K562 (cell line): ENCODE data around the gene WFIKKN2. TPM values are rescaled to one million over a fixed set of nuclear protein-coding genes. Genes with fewer than 3 reads are reported as not detected.

ENCODE experiments used
- ATAC-seq: fragments of 200-7000 bp; cut with Tn5 transposase; 3 replicates; pipeline ENCODE4 v1.9.1; 2020; ENCODE audit warnings: moderate library complexity
- BruUV-seq: library from RNA; stranded (reverse); fragments of 400-500 nt; replicated peaks from 2 replicates; lab custom pipeline; 2021; lab: Mats Ljungman, UMichigan
- CTCF ChIA-PET: fragments of 300-600 bp; formaldehyde crosslinking; extraction: SDS; loops from one replicate; lab custom pipeline; 2021; ENCODE audit warnings: low intra/inter-chr PET ratio; lab: Yijun Ruan, JAX
- POLR2A ChIA-PET: fragments of 300-600, 350-650 bp; sonication (Branson Sonifier 250); formaldehyde crosslinking; extraction: SDS; loops from one replicate; lab custom pipeline; 2021; ENCODE audit warnings: antibody characterized with exemption, inconsistent platforms; lab: Yijun Ruan, JAX
- DNase-seq, 4 experiments: peaks; one replicate each; pipeline versions ENCODE4 v3.0.0 to v3.0.0-alpha.2; 2011 to 2018; ENCODE audit warnings: low spot score in 3 of 4, mixed read lengths in 3 of 4; ENCODE audit errors: extremely low read depth in 1 of 4
- FAIRE-seq: peaks from 2 replicates; lab custom pipeline; 2011; peaks lifted over from hg19 to GRCh38; lab: Jason Lieb, UNC
- H2AFZ ChIP-seq: 2 replicates; pipeline ENCODE4 v1.6.0; 2011; ENCODE audit warnings: low read depth, low read length, control low read depth, inconsistent platforms
- H3K27ac ChIP-seq: fragments of 200-600 bp; 3 replicates; pipeline ENCODE4 v1.8.0; 2011; ENCODE audit warnings: low read depth, mild to moderate bottlenecking, control low read depth, inconsistent platforms, low read length, moderate library complexity, mixed read lengths; ENCODE audit errors: extremely low read depth
- H3K27me3 ChIP-seq, 2 experiments: fragments of 300-600 bp in 1 of 2; 2 replicates in 1 of 2; 3 replicates in 1 of 2; pipeline versions ENCODE4 v1.6.0 to v1.8.0; 2011; ENCODE audit warnings: inconsistent platforms in 2 of 2, low read length in 2 of 2, mild to moderate bottlenecking in 1 of 2, mixed read lengths in 1 of 2, moderate library complexity in 1 of 2; ENCODE audit not compliant: control insufficient read depth in 2 of 2, insufficient read depth in 2 of 2
- H3K36me3 ChIP-seq: fragments of 300-600 bp; 3 replicates; pipeline ENCODE4 v1.8.0; 2011; ENCODE audit warnings: mild to moderate bottlenecking, low read length, inconsistent platforms; ENCODE audit not compliant: control insufficient read depth, insufficient read depth
- H3K4me1 ChIP-seq, 2 experiments: fragments of 200-600 bp in 1 of 2; replicated peaks in 1 of 2; 2 replicates in 1 of 2; 3 replicates in 1 of 2; pipeline versions ENCODE4 v1.5.1 to v1.8.0; 2011; ENCODE audit warnings: inconsistent platforms in 2 of 2, low read length in 2 of 2, mild to moderate bottlenecking in 1 of 2, mixed read lengths in 1 of 2, moderate library complexity in 1 of 2; ENCODE audit not compliant: control insufficient read depth in 2 of 2, insufficient read depth in 2 of 2
- H3K4me2 ChIP-seq: 2 replicates; pipeline ENCODE4 v1.6.1; 2011; ENCODE audit warnings: low read length, control low read depth, inconsistent platforms, mixed read lengths; ENCODE audit not compliant: insufficient read depth
- H3K4me3 ChIP-seq: fragments of 200-600 bp; sonication (generic), shearing (Covaris generic); 2 replicates; pipeline ENCODE4 v1.5.1; 2016; ENCODE audit warnings: control low read depth, inconsistent platforms
- H3K79me2 ChIP-seq: fragments of 200-600 bp; 3 replicates; pipeline ENCODE4 v1.8.0; 2011; ENCODE audit warnings: low read length, inconsistent platforms; ENCODE audit not compliant: control insufficient read depth, insufficient read depth
- H3K9ac ChIP-seq, 2 experiments: 2 replicates each; pipeline versions ENCODE4 v1.6.0 to v1.6.1; 2011; ENCODE audit warnings: low read depth in 2 of 2, low read length in 2 of 2, control low read depth in 1 of 2, inconsistent platforms in 1 of 2, mild to moderate bottlenecking in 1 of 2, mixed read lengths in 1 of 2; ENCODE audit not compliant: insufficient read depth in 1 of 2
- H3K9me1 ChIP-seq: one replicate; pipeline ENCODE4 v1.6.0; 2011; ENCODE audit warnings: inconsistent platforms, mild to moderate bottlenecking, low read length, moderate library complexity; ENCODE audit not compliant: control insufficient read depth, insufficient read depth
- H3K9me3 ChIP-seq: replicated peaks from 2 replicates; pipeline ENCODE4 v1.5.1; 2011; ENCODE audit warnings: low read depth, low read length, inconsistent platforms; ENCODE audit not compliant: control insufficient read depth, insufficient read depth
- H4K20me1 ChIP-seq: replicated peaks from 2 replicates; pipeline ENCODE4 v1.6.1; 2011; ENCODE audit warnings: low read length, inconsistent platforms, mixed read lengths; ENCODE audit not compliant: control insufficient read depth, insufficient read depth
- FUS ChIP-seq: fragments of 200-400 bp; formaldehyde crosslinking; optimal IDR thresholded peaks from 2 replicates; pipeline ENCODE3; 2017; ENCODE audit warnings: low read depth, low read length
- HIVEP1 ChIP-seq: fragments of 250-450 bp; sonication (Bioruptor Pico); IDR thresholded peaks from 2 replicates; pipeline ENCODE4 v1.4.0; 2020; ENCODE audit warnings: mild to moderate bottlenecking
- HMGN3 ChIP-seq: IDR thresholded peaks from 2 replicates; pipeline ENCODE4 v1.6.1; 2011; ENCODE audit warnings: borderline replicate concordance, low read depth, mild to moderate bottlenecking, mixed read lengths, low read length; ENCODE audit not compliant: insufficient read length; ENCODE audit errors: extremely low read depth
- ILF3 ChIP-seq: fragments of 450-650 bp; IDR thresholded peaks from 2 replicates; pipeline ENCODE4 v1.6.1; 2018; ENCODE audit warnings: antibody characterized with exemption, mild to moderate bottlenecking, moderate library complexity, borderline replicate concordance
- JUN ChIP-seq, 2 experiments: sonication (generic) in 1 of 2; formaldehyde crosslinking in 1 of 2; IDR thresholded peaks; 2 replicates each; pipeline versions ENCODE4 v1.6.1 to v1.8.0; 2012 to 2022; ENCODE audit warnings: borderline replicate concordance in 2 of 2, mild to moderate bottlenecking in 2 of 2, improper control_type of control experiment in 1 of 2, low read depth in 1 of 2, low read length in 1 of 2, missing genetic modification reagents in 1 of 2
- MTA1 ChIP-seq: fragments of 450-650 bp; IDR thresholded peaks from 2 replicates; pipeline ENCODE4 v1.6.1; 2017; ENCODE audit warnings: borderline replicate concordance
- SRSF1 ChIP-seq: fragments of 200-400 bp; formaldehyde crosslinking; IDR thresholded peaks from 2 replicates; pipeline ENCODE4 v1.6.1; 2017; ENCODE audit warnings: mild to moderate bottlenecking, low read depth, low read length, moderate library complexity
- SUPT5H ChIP-seq: fragments of 450-650 bp; IDR thresholded peaks from 2 replicates; pipeline ENCODE4 v1.6.1; 2016
- TAF9B ChIP-seq: fragments of 450-650 bp; IDR thresholded peaks from 2 replicates; pipeline ENCODE4 v1.6.1; 2018; ENCODE audit warnings: mild to moderate bottlenecking; ENCODE audit not compliant: partially characterized antibody
- ZFP30 ChIP-seq: fragments of 250-450 bp; sonication (Bioruptor Pico); IDR thresholded peaks from 2 replicates; pipeline ENCODE4 v1.8.0; 2022; ENCODE audit warnings: moderate library complexity, mild to moderate bottlenecking, inconsistent platforms, borderline replicate concordance
- ZNF444 ChIP-seq: fragments of 250-450 bp; sonication (Bioruptor Pico); IDR thresholded peaks from 2 replicates; pipeline ENCODE4 v1.4.0; 2020; ENCODE audit warnings: mild to moderate bottlenecking, moderate library complexity
- WGBS: fragments of 100-300 bp; shearing (Covaris generic); methylation state at CpG from one replicate; pipeline ENCODE4 v1.1.6; 2016; ENCODE audit warnings: low coverage, mixed read lengths; ENCODE audit not compliant: insufficient coverage; ENCODE audit errors: missing lambda C conversion rate; 5-methylcytosine and 5-hydroxymethylcytosine counted together
- in situ Hi-C: fragments of 300-500 bp; cut with MboI; formaldehyde crosslinking; loops from 4 replicates; pipeline ENCODE4 v1.15.0; 2018; ENCODE audit warnings: inconsistent platforms, mixed read lengths
- intact Hi-C: fragments of 100-400 bp; cut with micrococcal nuclease; formaldehyde crosslinking; loops from 2 replicates; pipeline ENCODE4 v1.14.2; 2022
- polyA plus RNA-seq, 8 experiments: library from polyadenylated mRNA; depleted of rRNA in 4 of 8; stranded (reverse) in 5 of 8; unstranded in 3 of 8; fragments of >200 nt; fragmentation: Nextera tagmentation in 2 of 8; fragmentation: Illumina TruSeq in 1 of 8; extraction: Ambion mirVana in 2 of 8; extraction: Trizol in 1 of 8; gene quantifications; 2 replicates each; pipeline versions ENCODE4 v1.2.1 to v1.2.3, GENCODE V29; 2011 to 2014; ENCODE audit warnings: inconsistent platforms in 1 of 8, missing spikeins in 1 of 8
- total RNA-seq, 7 experiments: library from RNA; depleted of rRNA in 6 of 7; stranded (reverse); fragments of >200 nt in 6 of 7; fragmentation: Illumina TruSeq in 2 of 7; extraction: Trizol in 2 of 7; gene quantifications; 2 replicates each; pipeline versions ENCODE4 v1.2.1 to v1.2.3, GENCODE V29; 2011 to 2021; ENCODE audit warnings: low replicate concordance in 1 of 7
- TF ChIP-seq, protein P1 (sequence below): sonication (generic); formaldehyde crosslinking; IDR thresholded peaks from 2 replicates; pipeline ENCODE4 v1.8.0; 2022; ENCODE audit warnings: mild to moderate bottlenecking, missing genetic modification reagents
- TF ChIP-seq, protein P2 (sequence below): sonication (generic); formaldehyde crosslinking; IDR thresholded peaks from 2 replicates; pipeline ENCODE4 v1.4.0; 2020; ENCODE audit warnings: mild to moderate bottlenecking, missing genetic modification reagents
- TF ChIP-seq, protein P3 (sequence below), 3 experiments: fragments of 200-800 bp in 1 of 3; fragments of 250-450 bp in 1 of 3; fragments of 450-650 bp in 1 of 3; sonication (Bioruptor Pico) in 1 of 3; sonication (Bioruptor generic) in 1 of 3; formaldehyde crosslinking in 1 of 3; IDR thresholded peaks; 2 replicates each; pipeline versions ENCODE4 v1.6.1 to v1.8.0; 2016 to 2022; ENCODE audit warnings: mild to moderate bottlenecking in 2 of 3, missing genetic modification characterization in 2 of 3, missing compliant biosample characterization in 1 of 3, moderate library complexity in 1 of 3

Gene WFIKKN2
- total and polyA plus RNA-seq, 9 of the 15 experiments (the other 6 are each of a cell fraction or from before 2014, with no cell fraction given), result 0.07 TPM; not detected in 8

DNA sequence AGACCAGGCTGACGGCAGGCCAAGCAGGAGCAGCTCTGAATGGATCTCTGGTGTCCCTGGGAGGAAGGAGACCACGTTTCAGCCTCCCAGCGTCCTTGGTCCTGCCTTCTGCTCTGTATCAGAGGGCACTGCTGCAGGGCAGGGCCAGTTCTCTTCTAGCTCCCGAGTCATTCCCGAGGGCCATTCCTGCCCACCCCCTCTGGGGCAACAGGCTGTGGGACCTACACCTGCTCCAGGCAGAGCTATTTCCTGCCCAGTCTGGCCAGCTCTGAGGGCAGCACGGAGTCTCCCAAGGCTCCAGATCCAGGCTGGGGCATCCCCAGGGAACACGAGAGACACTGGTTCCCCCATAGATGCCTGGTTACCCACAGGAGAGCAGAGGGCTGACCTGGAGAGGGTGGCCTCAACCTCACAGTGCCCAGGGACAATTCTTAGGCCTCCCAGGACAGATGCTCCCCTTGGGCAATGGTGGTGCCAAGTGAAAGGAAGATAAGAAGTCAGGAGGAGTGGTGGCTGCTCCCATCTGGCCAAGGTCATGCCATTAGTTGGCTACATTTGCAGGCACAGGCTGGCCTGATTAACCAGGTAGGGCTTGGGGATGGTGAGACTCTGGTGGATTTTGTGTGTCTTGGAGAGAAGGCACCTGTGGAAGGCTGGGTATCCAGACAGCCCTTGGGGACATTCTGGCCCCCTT is 2.0 kb downstream of the WFIKKN2 start:
- intact Hi-C loops, result no loop called here
- H4K20me1 ChIP-seq, result no peaks in the 10 kb centered on the region; the same call in 1 of the 2 replicates
- no TSS peak for BruUV-seq
- no peaks in the 10 kb centered on the region for H3K9me3 ChIP-seq
- no peak overlapping the region for H3K4me2 ChIP-seq
- H3K9ac ChIP-seq, result 0 out of 4 replicates have a peak overlapping the region, but pooled peaks of 1 of the 2 experiments have one; percentile 27
- peaks cover 1 to 45% of the 10 kb centered on the region in 2 experiments; a peak in 3 of 5 replicates for H3K4me1 ChIP-seq
- FAIRE-seq (no peak), DNase-seq (no peak), ATAC-seq (no peak)
- H3K27ac ChIP-seq, result no peak overlapping the region
- WGBS, result 14% methylated on average over 4 of the region's 7 CpGs
- no peaks in the 10 kb centered on the region for H3K79me2 ChIP-seq
- no peak overlapping the region for H3K4me3 ChIP-seq
- peaks cover 0 to 20% of the 10 kb centered on the region in 2 experiments; a peak in 3 of 5 replicates for H3K27me3 ChIP-seq
- ChIA-PET POLR2A (interaction anchor here (0.6 to 1.2 kb wide), 5 partner anchors 26 to 55 kb away, joined by 3 to 8 read pairs (median 4); partner anchors contain the start of gene TOB1), CTCF (no interaction called here)
- no peaks in the 10 kb centered on the region for H3K36me3 ChIP-seq
- in situ Hi-C loops, result no loop called here
- no peak overlapping the region for H2AFZ ChIP-seq
- no peaks in the 10 kb centered on the region for H3K9me1 ChIP-seq
- TF ChIP-seq, protein P1, sequence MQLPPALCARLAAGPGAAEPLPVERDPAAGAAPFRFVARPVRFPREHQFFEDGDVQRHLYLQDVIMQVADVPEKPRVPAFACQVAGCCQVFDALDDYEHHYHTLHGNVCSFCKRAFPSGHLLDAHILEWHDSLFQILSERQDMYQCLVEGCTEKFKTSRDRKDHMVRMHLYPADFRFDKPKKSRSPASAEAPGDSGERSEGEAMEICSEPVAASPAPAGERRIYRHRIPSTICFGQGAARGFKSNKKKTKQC (CRISPR knock-in tag), result no peak
- TF ChIP-seq ILF3, result no peak
- no peak for TF ChIP-seq SUPT5H
- TF ChIP-seq ZNF444 (CRISPR knock-in tag), result no peak
- TF ChIP-seq MTA1, result no peak
- TF ChIP-seq, protein P2, sequence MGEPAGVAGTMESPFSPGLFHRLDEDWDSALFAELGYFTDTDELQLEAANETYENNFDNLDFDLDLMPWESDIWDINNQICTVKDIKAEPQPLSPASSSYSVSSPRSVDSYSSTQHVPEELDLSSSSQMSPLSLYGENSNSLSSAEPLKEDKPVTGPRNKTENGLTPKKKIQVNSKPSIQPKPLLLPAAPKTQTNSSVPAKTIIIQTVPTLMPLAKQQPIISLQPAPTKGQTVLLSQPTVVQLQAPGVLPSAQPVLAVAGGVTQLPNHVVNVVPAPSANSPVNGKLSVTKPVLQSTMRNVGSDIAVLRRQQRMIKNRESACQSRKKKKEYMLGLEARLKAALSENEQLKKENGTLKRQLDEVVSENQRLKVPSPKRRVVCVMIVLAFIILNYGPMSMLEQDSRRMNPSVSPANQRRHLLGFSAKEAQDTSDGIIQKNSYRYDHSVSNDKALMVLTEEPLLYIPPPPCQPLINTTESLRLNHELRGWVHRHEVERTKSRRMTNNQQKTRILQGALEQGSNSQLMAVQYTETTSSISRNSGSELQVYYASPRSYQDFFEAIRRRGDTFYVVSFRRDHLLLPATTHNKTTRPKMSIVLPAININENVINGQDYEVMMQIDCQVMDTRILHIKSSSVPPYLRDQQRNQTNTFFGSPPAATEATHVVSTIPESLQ, result no peak
- no peak for TF ChIP-seq ZFP30 (CRISPR knock-in tag)
- no peak for TF ChIP-seq JUN (IDR thresholded peaks at IDR 0.05; ENCODE audit: borderline replicate concordance, low read depth, low read length)
- TF ChIP-seq JUN (CRISPR knock-in tag; IDR thresholded peaks at IDR 0.05; ENCODE audit: borderline replicate concordance), result no peak
- TF ChIP-seq SRSF1, result no peak
- no peak for TF ChIP-seq HMGN3
- TF ChIP-seq, protein P3, sequence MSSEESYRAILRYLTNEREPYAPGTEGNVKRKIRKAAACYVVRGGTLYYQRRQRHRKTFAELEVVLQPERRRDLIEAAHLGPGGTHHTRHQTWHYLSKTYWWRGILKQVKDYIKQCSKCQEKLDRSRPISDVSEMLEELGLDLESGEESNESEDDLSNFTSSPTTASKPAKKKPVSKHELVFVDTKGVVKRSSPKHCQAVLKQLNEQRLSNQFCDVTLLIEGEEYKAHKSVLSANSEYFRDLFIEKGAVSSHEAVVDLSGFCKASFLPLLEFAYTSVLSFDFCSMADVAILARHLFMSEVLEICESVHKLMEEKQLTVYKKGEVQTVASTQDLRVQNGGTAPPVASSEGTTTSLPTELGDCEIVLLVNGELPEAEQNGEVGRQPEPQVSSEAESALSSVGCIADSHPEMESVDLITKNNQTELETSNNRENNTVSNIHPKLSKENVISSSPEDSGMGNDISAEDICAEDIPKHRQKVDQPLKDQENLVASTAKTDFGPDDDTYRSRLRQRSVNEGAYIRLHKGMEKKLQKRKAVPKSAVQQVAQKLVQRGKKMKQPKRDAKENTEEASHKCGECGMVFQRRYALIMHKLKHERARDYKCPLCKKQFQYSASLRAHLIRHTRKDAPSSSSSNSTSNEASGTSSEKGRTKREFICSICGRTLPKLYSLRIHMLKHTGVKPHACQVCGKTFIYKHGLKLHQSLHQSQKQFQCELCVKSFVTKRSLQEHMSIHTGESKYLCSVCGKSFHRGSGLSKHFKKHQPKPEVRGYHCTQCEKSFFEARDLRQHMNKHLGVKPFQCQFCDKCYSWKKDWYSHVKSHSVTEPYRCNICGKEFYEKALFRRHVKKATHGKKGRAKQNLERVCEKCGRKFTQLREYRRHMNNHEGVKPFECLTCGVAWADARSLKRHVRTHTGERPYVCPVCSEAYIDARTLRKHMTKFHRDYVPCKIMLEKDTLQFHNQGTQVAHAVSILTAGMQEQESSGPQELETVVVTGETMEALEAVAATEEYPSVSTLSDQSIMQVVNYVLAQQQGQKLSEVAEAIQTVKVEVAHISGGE (CRISPR knock-in tag; IDR thresholded peaks at IDR 0.05), result no peak
- TF ChIP-seq FUS, result no peak
- no peak for TF ChIP-seq TAF9B
- TF ChIP-seq HIVEP1 (CRISPR knock-in tag), result no peak
